Diencephalon (tissue), 1 donor: Measurements from ENCODE around the gene ACAP3. TPM values are rescaled to one million over a fixed set of nuclear protein-coding genes. Genes with fewer than 3 reads are reported as not detected.

Experiments used
- small RNA-seq: library from RNA; depleted of rRNA; stranded (forward); fragments of <200 nt; gene quantifications from one replicate; pipeline ENCODE3, GENCODE V24; 2014
- total RNA-seq: library from RNA; depleted of rRNA; stranded (reverse); fragments of >200 nt; gene quantifications from one replicate; pipeline ENCODE4 v1.2.3, GENCODE V29; 2014

The ACAP3 gene
- total RNA-seq = 61.6 TPM

GRCh38 chr1:1307923-1308755 lies at the start of gene ACAP3, which contains the start of gene PUSL1:
ACAP3 (minus strand) TSS chr1:1307930; CDS start chr1:1307815, 115 bp downstream.
PUSL1 (plus strand) TSS chr1:1308597; CDS start chr1:1308644, 47 bp downstream.

GRCh38 chr1:1349256-1350012 lies 41.7 kb upstream of the ACAP3 start, which contains the start of gene DVL1:
DVL1 (minus strand) TSS chr1:1349418; CDS start chr1:1349065, 353 bp downstream.

DNA sequence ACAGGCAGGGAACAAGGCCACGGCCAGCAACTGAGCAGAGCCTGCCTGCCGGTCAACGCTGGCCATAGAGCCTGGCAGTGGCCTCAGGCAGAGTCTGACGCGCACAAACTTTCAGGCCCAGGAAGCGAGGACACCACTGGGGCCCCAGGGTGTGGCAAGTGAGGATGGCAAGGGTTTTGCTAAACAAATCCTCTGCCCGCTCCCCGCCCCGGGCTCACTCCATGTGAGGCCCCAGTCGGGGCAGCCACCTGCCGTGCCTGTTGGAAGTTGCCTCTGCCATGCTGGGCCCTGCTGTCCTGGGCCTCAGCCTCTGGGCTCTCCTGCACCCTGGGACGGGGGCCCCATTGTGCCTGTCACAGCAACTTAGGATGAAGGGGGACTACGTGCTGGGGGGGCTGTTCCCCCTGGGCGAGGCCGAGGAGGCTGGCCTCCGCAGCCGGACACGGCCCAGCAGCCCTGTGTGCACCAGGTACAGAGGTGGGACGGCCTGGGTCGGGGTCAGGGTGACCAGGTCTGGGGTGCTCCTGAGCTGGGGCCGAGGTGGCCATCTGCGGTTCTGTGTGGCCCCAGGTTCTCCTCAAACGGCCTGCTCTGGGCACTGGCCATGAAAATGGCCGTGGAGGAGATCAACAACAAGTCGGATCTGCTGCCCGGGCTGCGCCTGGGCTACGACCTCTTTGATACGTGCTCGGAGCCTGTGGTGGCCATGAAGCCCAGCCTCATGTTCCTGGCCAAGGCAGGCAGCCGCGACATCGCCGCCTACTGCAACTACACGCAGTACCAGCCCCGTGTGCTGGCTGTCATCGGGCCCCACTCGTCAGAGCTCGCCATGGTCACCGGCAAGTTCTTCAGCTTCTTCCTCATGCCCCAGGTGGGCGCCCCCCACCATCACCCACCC lies 23.6 kb upstream of the ACAP3 start, which contains the start of gene TAS1R3:
Gene TAS1R3 (plus strand): TSS at position 213 of the 898 bp plus-strand sequence. CDS start 66 bp downstream, at position 279.

GRCh38 chr1:1324524-1325287 lies 17.0 kb upstream of the ACAP3 start, which contains the start of the genes CPTP and INTS11:
CPTP (plus strand) TSS chr1:1324802; CDS start chr1:1326911, 2,109 bp downstream.
INTS11 (minus strand) TSS chr1:1324660; CDS start chr1:1324608, 52 bp downstream.

GRCh38 chr1:1273512-1274298 lies 34.0 kb downstream of the ACAP3 start, which contains the start of gene UBE2J2:
UBE2J2 (minus strand) TSS chr1:1273854; CDS start chr1:1267992, 5,862 bp downstream.

DNA sequence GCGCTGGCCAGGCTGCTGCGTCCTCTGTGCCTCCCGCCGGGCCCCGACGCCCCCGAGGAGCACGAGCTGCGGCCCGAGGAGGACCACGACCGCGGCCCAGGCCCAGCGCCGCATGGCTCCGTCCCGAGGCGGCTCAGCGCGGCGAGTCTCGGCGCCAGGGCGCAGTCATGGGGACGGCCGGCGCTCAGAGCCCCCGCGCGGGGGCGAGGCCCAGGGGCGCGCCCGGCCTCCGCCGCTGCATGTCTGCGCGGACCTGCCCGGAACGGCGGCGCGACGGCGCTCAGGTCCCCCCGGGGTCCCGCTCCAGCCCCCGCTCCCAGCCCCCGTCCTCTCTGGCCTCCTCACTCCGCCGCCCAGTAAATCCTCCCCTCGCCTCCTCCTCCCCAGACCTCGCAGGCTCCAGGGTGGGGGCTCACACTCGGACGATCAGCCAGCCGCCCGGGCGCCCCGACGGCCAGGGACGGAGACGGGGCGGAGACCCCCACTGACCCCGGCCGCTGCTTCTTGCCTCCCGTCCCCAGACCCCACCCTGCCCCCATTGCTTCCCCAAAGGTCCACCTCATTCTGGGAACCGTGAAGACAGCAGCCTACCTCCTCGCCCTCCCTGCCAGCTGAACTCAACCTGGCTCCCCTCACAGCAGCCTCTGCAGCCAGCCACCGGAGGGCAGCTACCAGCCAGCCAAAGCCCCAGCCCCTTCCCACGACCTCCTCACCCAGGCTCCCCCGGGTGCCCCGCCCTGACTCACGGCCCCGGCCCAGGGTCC lies 61.0 kb downstream of the ACAP3 start, which contains the start of gene C1QTNF12:
Gene C1QTNF12 (minus strand): TSS at position 146 of the 764 bp plus-strand sequence. CDS start 32 bp downstream, at position 114.

Small RNA genes within 50 kb of the gene (small RNA-seq; reads per million reads assigned to genes)
- gene MIR6726 = 0.08 reads per million

Other genes with a start within 250 kb of the ACAP3 start
- gene RNF223, start 233.6 kb downstream of the ACAP3 start, total RNA-seq = not detected
- gene C1orf159, start 191.8 kb downstream of the ACAP3 start, total RNA-seq = 6.2 TPM
- gene TTLL10, start 134.1 kb downstream of the ACAP3 start, total RNA-seq = 0.69 TPM
- not detected for gene TNFRSF18, start 101.3 kb downstream of the ACAP3 start, total RNA-seq
- gene TNFRSF4, start 93.8 kb downstream of the ACAP3 start, total RNA-seq = not detected
- gene SDF4, start 75.9 kb downstream of the ACAP3 start, total RNA-seq = 30.4 TPM
- gene B3GALT6, start 75.7 kb downstream of the ACAP3 start, total RNA-seq = 22.1 TPM
- not detected for gene C1QTNF12, start 61.2 kb downstream of the ACAP3 start, total RNA-seq
- gene UBE2J2, start 34.1 kb downstream of the ACAP3 start, total RNA-seq = 42.2 TPM
- gene SCNN1D, start 27.5 kb downstream of the ACAP3 start, total RNA-seq = 2.5 TPM
- 15.2 TPM for gene PUSL1, start 667 bp upstream of the ACAP3 start, total RNA-seq
- 37.8 TPM for gene INTS11, start 16.7 kb upstream of the ACAP3 start, total RNA-seq
- gene CPTP, start 16.9 kb upstream of the ACAP3 start, total RNA-seq = 13.8 TPM
- 0.23 TPM for gene TAS1R3, start 23.4 kb upstream of the ACAP3 start, total RNA-seq
- gene DVL1, start 41.5 kb upstream of the ACAP3 start, total RNA-seq = 58.6 TPM
- 11.5 TPM for gene MXRA8, start 50.6 kb upstream of the ACAP3 start, total RNA-seq
- gene AURKAIP1, start 67.3 kb upstream of the ACAP3 start, total RNA-seq = 39.2 TPM
- gene CCNL2, start 91.4 kb upstream of the ACAP3 start, total RNA-seq = 107 TPM
- 65.0 TPM for gene MRPL20, start 99.4 kb upstream of the ACAP3 start, total RNA-seq
- 1.6 TPM for gene ANKRD65, start 113.3 kb upstream of the ACAP3 start, total RNA-seq
- 5.3 TPM for gene VWA1, start 127.8 kb upstream of the ACAP3 start, total RNA-seq
- not detected for gene ATAD3C, start 141.8 kb upstream of the ACAP3 start, total RNA-seq
- gene ATAD3B, start 163.8 kb upstream of the ACAP3 start, total RNA-seq = 9.9 TPM
- gene ATAD3A, start 204.2 kb upstream of the ACAP3 start, total RNA-seq = 12.9 TPM
- 14.5 TPM for gene TMEM240, start 232.7 kb upstream of the ACAP3 start, total RNA-seq